HepG2 (cell line): ENCODE data around the gene C11orf24. TPM values are rescaled to one million over a fixed set of nuclear protein-coding genes. Genes with fewer than 3 reads are reported as not detected.

Source experiments
- AGO1 ChIP-seq: fragments of 200-400 bp; formaldehyde crosslinking; IDR thresholded peaks from 2 replicates; pipeline ENCODE4 v1.6.1; 2017; ENCODE audit warnings: mild to moderate bottlenecking, low read depth, low read length, moderate library complexity; ENCODE audit not compliant: poor library complexity, severe bottlenecking
- ARHGAP35 ChIP-seq: sonication (generic); formaldehyde crosslinking; IDR thresholded peaks from 2 replicates; pipeline ENCODE4 v1.9.0; 2022; ENCODE audit warnings: mild to moderate bottlenecking, inconsistent platforms, moderate library complexity, missing genetic modification reagents, borderline replicate concordance
- CEBPG ChIP-seq: IDR thresholded peaks from 2 replicates; pipeline ENCODE4 v1.6.1; 2016
- HNRNPL ChIP-seq: fragments of 200-400 bp; formaldehyde crosslinking; IDR thresholded peaks from 2 replicates; pipeline ENCODE4 v1.6.1; 2017; ENCODE audit warnings: mild to moderate bottlenecking, low read depth, low read length
- HNRNPUL1 ChIP-seq: fragments of 200-400 bp; formaldehyde crosslinking; IDR thresholded peaks from 2 replicates; pipeline ENCODE4 v1.6.1; 2017; ENCODE audit warnings: low read depth, mild to moderate bottlenecking, low read length, moderate library complexity
- KLF15 ChIP-seq: sonication (generic); formaldehyde crosslinking; IDR thresholded peaks from 2 replicates; pipeline ENCODE4 v1.8.1; 2023; ENCODE audit warnings: borderline replicate concordance, mild to moderate bottlenecking, inconsistent platforms, missing genetic modification reagents, mixed read lengths
- LCORL ChIP-seq, 2 experiments: fragments of 450-650 bp in 1 of 2; sonication (generic) in 1 of 2; formaldehyde crosslinking in 1 of 2; IDR thresholded peaks; 2 replicates each; pipeline versions ENCODE4 v1.5.0 to v1.6.1; 2017 to 2020; ENCODE audit warnings: antibody characterized with exemption in 1 of 2, missing genetic modification reagents in 1 of 2
- MTA1 ChIP-seq: sonication (generic); formaldehyde crosslinking; IDR thresholded peaks from 2 replicates; pipeline ENCODE4 v1.4.0; 2020; ENCODE audit warnings: missing genetic modification reagents, mild to moderate bottlenecking, borderline replicate concordance
- MYC ChIP-seq: sonication (generic); formaldehyde crosslinking; IDR thresholded peaks from 2 replicates; pipeline ENCODE4 v1.9.0; 2021; ENCODE audit warnings: missing genetic modification reagents, borderline replicate concordance
- NFYB ChIP-seq: sonication (generic); formaldehyde crosslinking; IDR thresholded peaks from 2 replicates; pipeline ENCODE4 v1.4.0; 2020; ENCODE audit warnings: missing genetic modification reagents
- RBFOX2 ChIP-seq: fragments of 200-400 bp; formaldehyde crosslinking; IDR thresholded peaks from 2 replicates; pipeline ENCODE4 v1.6.1; 2017; ENCODE audit warnings: low read depth, mild to moderate bottlenecking, low read length
- RFXAP ChIP-seq: sonication (generic); formaldehyde crosslinking; IDR thresholded peaks from 2 replicates; pipeline ENCODE4 v1.4.0; 2020; ENCODE audit warnings: missing genetic modification reagents, borderline replicate concordance
- SALL2 ChIP-seq: sonication (generic); formaldehyde crosslinking; IDR thresholded peaks from 2 replicates; pipeline ENCODE4 v1.8.1; 2023; ENCODE audit warnings: mild to moderate bottlenecking, missing genetic modification reagents, inconsistent platforms
- TBX2 ChIP-seq: sonication (generic); formaldehyde crosslinking; IDR thresholded peaks from 2 replicates; pipeline ENCODE4 v1.5.0; 2020; ENCODE audit warnings: missing genetic modification reagents, mild to moderate bottlenecking, borderline replicate concordance
- ZFP90 ChIP-seq: sonication (generic); formaldehyde crosslinking; IDR thresholded peaks from 2 replicates; pipeline ENCODE4 v1.8.0; 2022; ENCODE audit warnings: missing genetic modification reagents, mild to moderate bottlenecking, inconsistent platforms, borderline replicate concordance
- ZNF12 ChIP-seq: sonication (generic); formaldehyde crosslinking; IDR thresholded peaks from 2 replicates; pipeline ENCODE4 v1.5.0; 2020; ENCODE audit warnings: missing genetic modification reagents
- ZNF331 ChIP-seq: sonication (generic); formaldehyde crosslinking; IDR thresholded peaks from 2 replicates; pipeline ENCODE4 v1.4.0; 2020; ENCODE audit warnings: missing genetic modification reagents
- ZNF343 ChIP-seq: sonication (generic); formaldehyde crosslinking; IDR thresholded peaks from 2 replicates; pipeline ENCODE4 v1.4.0; 2020; ENCODE audit warnings: mild to moderate bottlenecking, missing genetic modification reagents
- ZNF430 ChIP-seq: sonication (generic); formaldehyde crosslinking; IDR thresholded peaks from 2 replicates; pipeline ENCODE4 v1.9.0; 2021; ENCODE audit warnings: mild to moderate bottlenecking, missing genetic modification reagents
- ZNF709 ChIP-seq: sonication (generic); formaldehyde crosslinking; IDR thresholded peaks from 2 replicates; pipeline ENCODE4 v1.5.0; 2020; ENCODE audit warnings: mild to moderate bottlenecking, missing genetic modification reagents
- polyA plus RNA-seq, 8 experiments: library from polyadenylated mRNA; depleted of rRNA in 3 of 8; stranded (reverse) in 7 of 8; unstranded in 1 of 8; fragments of >200 nt; fragmentation: Illumina TruSeq in 4 of 8; extraction: Trizol in 4 of 8; gene quantifications; 2 replicates each; pipeline versions ENCODE4 v1.2.1 to v1.2.3, GENCODE V29; 2011 to 2016; ENCODE audit warnings: low read depth in 4 of 8, missing spikeins in 1 of 8, mixed read lengths in 1 of 8; ENCODE audit not compliant: insufficient read depth in 1 of 8
- total RNA-seq, 5 experiments: library from RNA; depleted of rRNA; stranded (reverse); fragments of >200 nt; fragmentation: Illumina TruSeq; extraction: Trizol; gene quantifications; 2 replicates each; pipeline ENCODE4 v1.2.3, GENCODE V29; 2016; ENCODE audit warnings: low read depth in 1 of 5
- TF ChIP-seq, protein P1 (sequence below): sonication (generic); formaldehyde crosslinking; IDR thresholded peaks from 2 replicates; pipeline ENCODE4 v1.5.0; 2020; ENCODE audit warnings: mild to moderate bottlenecking, missing genetic modification reagents, moderate library complexity
- TF ChIP-seq, protein P2 (sequence below): sonication (generic); formaldehyde crosslinking; IDR thresholded peaks from 2 replicates; pipeline ENCODE4 v1.4.0; 2020; ENCODE audit warnings: low read depth, missing genetic modification reagents
- TF ChIP-seq, protein P3 (sequence below): sonication (generic); formaldehyde crosslinking; IDR thresholded peaks from 2 replicates; pipeline ENCODE4 v1.8.0; 2022; ENCODE audit warnings: missing genetic modification reagents, mild to moderate bottlenecking, borderline replicate concordance

The C11orf24 gene
- total and polyA plus RNA-seq, 2 of the 13 experiments (the other 11 are each of a cell fraction or from before 2014, with no cell fraction given), result 52.9 to 55.5 TPM

DNA sequence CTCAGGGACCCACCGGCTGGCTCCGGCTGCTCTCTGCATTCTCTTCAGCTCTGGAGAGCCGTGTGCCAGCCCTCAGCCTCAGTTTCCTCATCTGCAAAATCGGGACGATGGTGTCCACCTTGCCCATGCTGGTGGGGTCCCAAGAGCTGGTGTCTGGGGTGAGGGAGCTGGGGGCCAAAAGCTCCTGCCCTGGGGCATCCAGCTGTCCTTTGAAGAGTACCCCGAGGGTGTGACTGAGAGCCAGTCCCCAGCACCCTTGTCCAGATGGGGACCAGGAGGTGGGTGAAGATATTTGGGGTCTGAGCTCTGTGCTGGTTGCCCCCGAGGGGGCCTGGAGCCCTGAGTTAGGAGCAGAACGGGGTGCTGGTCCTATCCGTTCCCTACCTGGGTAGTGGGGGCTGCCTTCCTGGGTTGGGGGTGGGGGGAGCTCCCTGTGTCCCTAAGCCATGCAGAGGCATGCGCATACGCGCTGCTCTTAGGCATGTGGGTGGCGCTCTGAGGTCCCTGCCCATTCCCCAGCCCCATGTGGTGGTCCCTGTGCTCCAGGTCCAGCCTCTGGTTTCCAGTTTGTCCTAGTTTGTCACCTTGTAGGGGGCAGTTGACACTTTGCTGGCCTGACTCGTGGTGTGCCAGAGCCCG lies 45.5 kb upstream of the C11orf24 start (continued):
- TF ChIP-seq AGO1 (no peak), ZNF12 (CRISPR knock-in tag) (no peak), ZNF331 (CRISPR knock-in tag) (no peak), MYC (CRISPR knock-in tag) (peak; percentile 8; the same call in 1 of the 2 replicates), ZFP90 (CRISPR knock-in tag) (0 out of 2 replicates have a peak, but pooled peaks have one; percentile 83), LCORL (IDR thresholded peaks at IDR 0.05) (no peak), LCORL (CRISPR knock-in tag; IDR thresholded peaks at IDR 0.05) (peak; percentile 2; the same call in 1 of the 2 replicates), ZNF430 (CRISPR knock-in tag) (no peak; the same call in 1 of the 2 replicates), ARHGAP35 (peak; percentile 4; the same call in 1 of the 2 replicates), MTA1 (CRISPR knock-in tag) (no peak), HNRNPUL1 (no peak), SALL2 (0 out of 2 replicates have a peak, but pooled peaks have one; percentile 6), RBFOX2 (peak; percentile 51), HNRNPL (peak; percentile 14; the same call in 1 of the 2 replicates), ZNF709 (peak; percentile 71; the same call in 1 of the 2 replicates), TBX2 (peak; percentile 19; the same call in 1 of the 2 replicates), NFYB (CRISPR knock-in tag) (no peak), KLF15 (CRISPR knock-in tag) (0 out of 2 replicates have a peak, but pooled peaks have one; percentile 62), CEBPG (CRISPR knock-in tag) (no peak), ZNF343 (peak; percentile 2; the same call in 1 of the 2 replicates), RFXAP (CRISPR knock-in tag) (0 out of 2 replicates have a peak, but pooled peaks have one; percentile 11)
- TF ChIP-seq, protein P1, sequence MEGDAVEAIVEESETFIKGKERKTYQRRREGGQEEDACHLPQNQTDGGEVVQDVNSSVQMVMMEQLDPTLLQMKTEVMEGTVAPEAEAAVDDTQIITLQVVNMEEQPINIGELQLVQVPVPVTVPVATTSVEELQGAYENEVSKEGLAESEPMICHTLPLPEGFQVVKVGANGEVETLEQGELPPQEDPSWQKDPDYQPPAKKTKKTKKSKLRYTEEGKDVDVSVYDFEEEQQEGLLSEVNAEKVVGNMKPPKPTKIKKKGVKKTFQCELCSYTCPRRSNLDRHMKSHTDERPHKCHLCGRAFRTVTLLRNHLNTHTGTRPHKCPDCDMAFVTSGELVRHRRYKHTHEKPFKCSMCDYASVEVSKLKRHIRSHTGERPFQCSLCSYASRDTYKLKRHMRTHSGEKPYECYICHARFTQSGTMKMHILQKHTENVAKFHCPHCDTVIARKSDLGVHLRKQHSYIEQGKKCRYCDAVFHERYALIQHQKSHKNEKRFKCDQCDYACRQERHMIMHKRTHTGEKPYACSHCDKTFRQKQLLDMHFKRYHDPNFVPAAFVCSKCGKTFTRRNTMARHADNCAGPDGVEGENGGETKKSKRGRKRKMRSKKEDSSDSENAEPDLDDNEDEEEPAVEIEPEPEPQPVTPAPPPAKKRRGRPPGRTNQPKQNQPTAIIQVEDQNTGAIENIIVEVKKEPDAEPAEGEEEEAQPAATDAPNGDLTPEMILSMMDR (CRISPR knock-in tag), result no peak
- TF ChIP-seq, protein P2, sequence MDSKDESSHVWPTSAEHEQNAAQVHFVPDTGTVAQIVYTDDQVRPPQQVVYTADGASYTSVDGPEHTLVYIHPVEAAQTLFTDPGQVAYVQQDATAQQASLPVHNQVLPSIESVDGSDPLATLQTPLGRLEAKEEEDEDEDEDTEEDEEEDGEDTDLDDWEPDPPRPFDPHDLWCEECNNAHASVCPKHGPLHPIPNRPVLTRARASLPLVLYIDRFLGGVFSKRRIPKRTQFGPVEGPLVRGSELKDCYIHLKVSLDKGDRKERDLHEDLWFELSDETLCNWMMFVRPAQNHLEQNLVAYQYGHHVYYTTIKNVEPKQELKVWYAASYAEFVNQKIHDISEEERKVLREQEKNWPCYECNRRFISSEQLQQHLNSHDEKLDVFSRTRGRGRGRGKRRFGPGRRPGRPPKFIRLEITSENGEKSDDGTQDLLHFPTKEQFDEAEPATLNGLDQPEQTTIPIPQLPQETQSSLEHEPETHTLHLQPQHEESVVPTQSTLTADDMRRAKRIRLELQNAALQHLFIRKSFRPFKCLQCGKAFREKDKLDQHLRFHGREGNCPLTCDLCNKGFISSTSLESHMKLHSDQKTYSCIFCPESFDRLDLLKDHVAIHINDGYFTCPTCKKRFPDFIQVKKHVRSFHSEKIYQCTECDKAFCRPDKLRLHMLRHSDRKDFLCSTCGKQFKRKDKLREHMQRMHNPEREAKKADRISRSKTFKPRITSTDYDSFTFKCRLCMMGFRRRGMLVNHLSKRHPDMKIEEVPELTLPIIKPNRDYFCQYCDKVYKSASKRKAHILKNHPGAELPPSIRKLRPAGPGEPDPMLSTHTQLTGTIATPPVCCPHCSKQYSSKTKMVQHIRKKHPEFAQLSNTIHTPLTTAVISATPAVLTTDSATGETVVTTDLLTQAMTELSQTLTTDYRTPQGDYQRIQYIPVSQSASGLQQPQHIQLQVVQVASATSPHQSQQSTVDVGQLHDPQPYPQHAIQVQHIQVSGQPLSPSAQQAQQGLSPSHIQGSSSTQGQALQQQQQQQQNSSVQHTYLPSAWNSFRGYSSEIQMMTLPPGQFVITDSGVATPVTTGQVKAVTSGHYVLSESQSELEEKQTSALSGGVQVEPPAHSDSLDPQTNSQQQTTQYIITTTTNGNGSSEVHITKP (CRISPR knock-in tag), result no peak
- TF ChIP-seq, protein P3, sequence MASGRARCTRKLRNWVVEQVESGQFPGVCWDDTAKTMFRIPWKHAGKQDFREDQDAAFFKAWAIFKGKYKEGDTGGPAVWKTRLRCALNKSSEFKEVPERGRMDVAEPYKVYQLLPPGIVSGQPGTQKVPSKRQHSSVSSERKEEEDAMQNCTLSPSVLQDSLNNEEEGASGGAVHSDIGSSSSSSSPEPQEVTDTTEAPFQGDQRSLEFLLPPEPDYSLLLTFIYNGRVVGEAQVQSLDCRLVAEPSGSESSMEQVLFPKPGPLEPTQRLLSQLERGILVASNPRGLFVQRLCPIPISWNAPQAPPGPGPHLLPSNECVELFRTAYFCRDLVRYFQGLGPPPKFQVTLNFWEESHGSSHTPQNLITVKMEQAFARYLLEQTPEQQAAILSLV (CRISPR knock-in tag), result no peak
- TF ChIP-seq, all 625 proteins: peak for 15
